Ovary (tissue), 9 donors: ENCODE data around the gene FSD1. TPM values are rescaled to one million over a fixed set of nuclear protein-coding genes. Genes with fewer than 3 reads are reported as not detected.

Experiments
- DNase-seq, 5 donors: peaks; one replicate each; pipeline ENCODE4 v3.0.0-alpha.2; 2019 to 2020
- H3K27ac ChIP-seq, 2 donors: fragments of 200-600 bp; one replicate each; pipeline versions ENCODE4 v1.5.1 to v1.8.0; 2019 to 2022
- H3K27me3 ChIP-seq: fragments of 200-600 bp; one replicate; pipeline ENCODE4 v1.8.0; 2022
- H3K36me3 ChIP-seq: fragments of 200-600 bp; sonication (generic); one replicate; pipeline ENCODE4 v1.5.1; 2019
- H3K4me1 ChIP-seq: one replicate; pipeline ENCODE4 v1.8.1; 2013; ENCODE audit warnings: mild to moderate bottlenecking, moderate library complexity; ENCODE audit not compliant: insufficient read depth
- H3K4me3 ChIP-seq: fragments of 200-600 bp; sonication (generic); one replicate; pipeline ENCODE4 v1.5.1; 2017
- H3K9me3 ChIP-seq, 2 donors: fragments of 200-600 bp in 1 of 2; sonication (generic) in 1 of 2; one replicate each; pipeline versions ENCODE4 v1.5.1 to v1.8.1; 2013 to 2019; ENCODE audit warnings: mild to moderate bottlenecking in 1 of 2, moderate library complexity in 1 of 2
- EP300 ChIP-seq: sonication (generic); formaldehyde crosslinking; IDR thresholded peaks from one replicate; pipeline ENCODE4 v1.6.1; 2017; ENCODE audit warnings: antibody characterized with exemption
- POLR2A ChIP-seq: fragments of 450-650 bp; IDR thresholded peaks from one replicate; pipeline ENCODE4 v1.6.1; 2017; ENCODE audit warnings: antibody characterized with exemption, mild to moderate bottlenecking, moderate library complexity
- WGBS, 3 donors: extraction: QIAGEN DNeasy Blood & Tissue Kit in 1 of 3; methylation state at CpG; one replicate each; pipeline versions ENCODE4 v1.1.5 to v1.1.7; 2013 to 2017; 5-methylcytosine and 5-hydroxymethylcytosine counted together
- intact Hi-C, 4 donors: fragments of 100-400 bp; cut with DNase I; formaldehyde crosslinking; loops; one replicate each; pipeline versions ENCODE4 v1.11.0 to v1.15.1; 2022 to 2023
- polyA plus RNA-seq, 2 donors: library from polyadenylated mRNA; stranded (reverse); fragments of 200-250 nt in 1 of 2; fragments of 350-450 nt in 1 of 2; fragmentation: Illumina TruSeq in 1 of 2; extraction: RNeasy Lipid Tissue Mini Kit (QIAGEN cat#74804) in 1 of 2; gene quantifications; one replicate each; pipeline ENCODE4 v1.2.3, GENCODE V29; 2013 to 2014
- total RNA-seq, 7 donors: library from RNA; depleted of rRNA in 2 of 7; stranded (reverse); fragments of >200 nt in 2 of 7; fragmentation: NEBNext Ultra II Directional in 3 of 7; extraction: Animal tissue kit (Norgen Biotek cat#: 25700) in 3 of 7; gene quantifications; one replicate each; pipeline versions ENCODE4 v1.1.0 to v1.2.4, GENCODE V29; 2016 to 2023
- TF ChIP-seq, protein P1 (sequence below), 3 donors: fragments of 450-650 bp in 2 of 3; fragments of 200-600 bp in 1 of 3; IDR thresholded peaks; one replicate each; pipeline versions ENCODE4 v1.5.1 to v1.8.0; 2016 to 2022; ENCODE audit warnings: antibody characterized with exemption in 3 of 3, mild to moderate bottlenecking in 1 of 3
- donor health status: DM: no; HTN: no; CAD: no; lungs with moderate emphysema.
- donor health status: DM: no; HTN: no; CAD: no.
- donor health status: Bipolar disorder and iron deficiency.
- donor health status: DM: yes; HTN: yes; CAD: no.
- donor health status: DM: no; HTN: no; CAD: no.
- donor health status: DM: yes; HTN: yes; CAD: no.

FSD1 gene
- total and polyA plus RNA-seq, 9 donors = 0.11 to 0.48 (median 0.18) TPM; not detected in 6

DNA sequence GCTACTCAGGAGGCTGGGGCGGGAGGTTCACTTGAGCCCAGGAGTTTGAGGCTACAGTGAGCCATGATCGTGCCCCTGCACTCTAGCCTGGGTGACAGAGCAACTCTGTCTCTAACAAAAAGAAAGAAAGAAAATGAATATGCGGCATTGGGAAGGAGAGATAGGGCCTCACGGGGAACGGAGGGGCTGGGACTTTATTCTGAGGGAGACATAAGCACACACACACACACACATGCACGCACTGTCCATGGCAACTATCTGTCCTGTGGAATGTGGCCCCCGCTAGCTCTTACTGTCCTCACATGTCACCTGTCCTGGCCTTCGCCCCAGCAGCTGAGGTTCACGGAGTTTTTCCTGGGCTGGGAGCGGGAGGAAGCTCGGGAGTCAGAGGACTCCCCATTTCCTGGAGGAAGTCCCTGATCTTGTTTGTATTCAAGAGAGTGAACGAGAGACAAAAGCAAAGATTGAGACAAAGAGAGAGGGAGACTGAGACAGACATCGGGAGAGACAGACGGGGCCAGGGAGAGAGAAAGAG lies 33.6 kb downstream of the FSD1 start:
- peak overlapping the region; percentile 41 for H3K4me3 ChIP-seq
- no peaks in the 10 kb centered on the region for H3K36me3 ChIP-seq
- TF ChIP-seq EP300 (no peak), POLR2A (no peak)
- TF ChIP-seq, protein P1, sequence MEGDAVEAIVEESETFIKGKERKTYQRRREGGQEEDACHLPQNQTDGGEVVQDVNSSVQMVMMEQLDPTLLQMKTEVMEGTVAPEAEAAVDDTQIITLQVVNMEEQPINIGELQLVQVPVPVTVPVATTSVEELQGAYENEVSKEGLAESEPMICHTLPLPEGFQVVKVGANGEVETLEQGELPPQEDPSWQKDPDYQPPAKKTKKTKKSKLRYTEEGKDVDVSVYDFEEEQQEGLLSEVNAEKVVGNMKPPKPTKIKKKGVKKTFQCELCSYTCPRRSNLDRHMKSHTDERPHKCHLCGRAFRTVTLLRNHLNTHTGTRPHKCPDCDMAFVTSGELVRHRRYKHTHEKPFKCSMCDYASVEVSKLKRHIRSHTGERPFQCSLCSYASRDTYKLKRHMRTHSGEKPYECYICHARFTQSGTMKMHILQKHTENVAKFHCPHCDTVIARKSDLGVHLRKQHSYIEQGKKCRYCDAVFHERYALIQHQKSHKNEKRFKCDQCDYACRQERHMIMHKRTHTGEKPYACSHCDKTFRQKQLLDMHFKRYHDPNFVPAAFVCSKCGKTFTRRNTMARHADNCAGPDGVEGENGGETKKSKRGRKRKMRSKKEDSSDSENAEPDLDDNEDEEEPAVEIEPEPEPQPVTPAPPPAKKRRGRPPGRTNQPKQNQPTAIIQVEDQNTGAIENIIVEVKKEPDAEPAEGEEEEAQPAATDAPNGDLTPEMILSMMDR (IDR thresholded peaks at IDR 0.05) = no peak
- no peaks in the 10 kb centered on the region for H3K9me3 ChIP-seq
- peak overlapping the region; percentile 30 to 37 for H3K27ac ChIP-seq
- no peaks in the 10 kb centered on the region for H3K27me3 ChIP-seq
- intact Hi-C loops = no loop called here
- peaks cover 8% of the 10 kb centered on the region for H3K4me1 ChIP-seq
- WGBS, 3 donors = 4 to 10% (median 5%) methylated on average over 14 of the region's 14 CpGs
- DNase-seq = peak in 2 of 5 donors; percentile 37 to 40

GRCh38 chr19:4338441-4339355 lies 34.3 kb downstream of the FSD1 start, which contains the start of gene STAP2:
STAP2 (minus strand) TSS chr19:4338827; CDS start chr19:4338753, 74 bp downstream.
- intact Hi-C loops = no loop called here
- peaks cover 8% of the 10 kb centered on the region for H3K4me1 ChIP-seq
- 28 to 39% (median 31%) methylated on average over 27 of the region's 27 CpGs for WGBS, 3 donors
- H3K27ac ChIP-seq = peak within 1 kb of the TSS; percentile 30 to 37
- no peaks in the 10 kb centered on the region for H3K9me3 ChIP-seq
- peak within 1 kb of the TSS; percentile 41 for H3K4me3 ChIP-seq
- DNase-seq = peak in 4 of 5 donors; percentile 44 to 58 (median 46)
- TF ChIP-seq, protein P1 (IDR thresholded peaks at IDR 0.05) = no peak
- TF ChIP-seq EP300 (no peak), POLR2A (no peak)
- H3K27me3 ChIP-seq = no peaks in the 10 kb centered on the region
- no peaks in the 10 kb centered on the region for H3K36me3 ChIP-seq

- H3K36me3 ChIP-seq = no peaks in the 10 kb centered on the region
- peak overlapping the region; percentile 62 to 86 for H3K27ac ChIP-seq
- no peaks in the 10 kb centered on the region for H3K9me3 ChIP-seq
- 0 to 2% (median 1%) methylated on average over 10 of the region's 10 CpGs for WGBS, 3 donors
- no peak for DNase-seq
- peaks cover 9% of the 10 kb centered on the region for H3K4me1 ChIP-seq
- no peaks in the 10 kb centered on the region for H3K27me3 ChIP-seq
- H3K4me3 ChIP-seq = peak overlapping the region; percentile 48
- no peak for TF ChIP-seq EP300
- no peak for TF ChIP-seq POLR2A
- TF ChIP-seq, protein P1 (IDR thresholded peaks at IDR 0.05) = no peak
- intact Hi-C loops = loop anchor here in 2 of 4 donors (5.0 to 10.0 kb wide), 2 partner anchors 60 to 77 kb away; partner anchors contain the start of genes CHAF1A (in 1 of the 2) and SH3GL1 (in 1 of the 2)
Measured at GRCh38 chr19:4342314-4342614, 37.9 kb downstream of the FSD1 start.

- peak overlapping the region; percentile 83 to 86 for H3K27ac ChIP-seq
- peak; percentile 96 for TF ChIP-seq POLR2A
- TF ChIP-seq EP300 = no peak
- intact Hi-C loops = loop anchor here in 2 of 4 donors (5.0 to 10.0 kb wide), 2 partner anchors 60 to 78 kb away; partner anchors contain the start of genes CHAF1A (in 1 of the 2) and SH3GL1 (in 1 of the 2)
- WGBS, 3 donors = 0 to 1% (median 1%) methylated on average over 38 to 39 of the region's 39 CpGs
- peaks cover 9% of the 10 kb centered on the region for H3K4me1 ChIP-seq
- no peaks in the 10 kb centered on the region for H3K27me3 ChIP-seq
- H3K4me3 ChIP-seq = peak overlapping the region; percentile 72
- H3K36me3 ChIP-seq = no peaks in the 10 kb centered on the region
- H3K9me3 ChIP-seq = no peaks in the 10 kb centered on the region
- peak; percentile 93 to 97 (median 95) for DNase-seq
Measured at GRCh38 chr19:4342615-4343369, 38.4 kb downstream of the FSD1 start.
